GM18858 (cell line): ENCODE results near the gene HTT.
"Not testable (repeated sequence)": the region's sequence is repeated elsewhere in the genome, so short reads cannot be mapped to it uniquely, and the experiment has no call there.

ENCODE experiments used
- ATAC-seq: cut with Tn5 transposase; IDR thresholded peaks from one replicate; pipeline ENCODE4 v1.9.1; 2021; ENCODE audit not compliant: unreplicated experiment

HTT gene

DNA sequence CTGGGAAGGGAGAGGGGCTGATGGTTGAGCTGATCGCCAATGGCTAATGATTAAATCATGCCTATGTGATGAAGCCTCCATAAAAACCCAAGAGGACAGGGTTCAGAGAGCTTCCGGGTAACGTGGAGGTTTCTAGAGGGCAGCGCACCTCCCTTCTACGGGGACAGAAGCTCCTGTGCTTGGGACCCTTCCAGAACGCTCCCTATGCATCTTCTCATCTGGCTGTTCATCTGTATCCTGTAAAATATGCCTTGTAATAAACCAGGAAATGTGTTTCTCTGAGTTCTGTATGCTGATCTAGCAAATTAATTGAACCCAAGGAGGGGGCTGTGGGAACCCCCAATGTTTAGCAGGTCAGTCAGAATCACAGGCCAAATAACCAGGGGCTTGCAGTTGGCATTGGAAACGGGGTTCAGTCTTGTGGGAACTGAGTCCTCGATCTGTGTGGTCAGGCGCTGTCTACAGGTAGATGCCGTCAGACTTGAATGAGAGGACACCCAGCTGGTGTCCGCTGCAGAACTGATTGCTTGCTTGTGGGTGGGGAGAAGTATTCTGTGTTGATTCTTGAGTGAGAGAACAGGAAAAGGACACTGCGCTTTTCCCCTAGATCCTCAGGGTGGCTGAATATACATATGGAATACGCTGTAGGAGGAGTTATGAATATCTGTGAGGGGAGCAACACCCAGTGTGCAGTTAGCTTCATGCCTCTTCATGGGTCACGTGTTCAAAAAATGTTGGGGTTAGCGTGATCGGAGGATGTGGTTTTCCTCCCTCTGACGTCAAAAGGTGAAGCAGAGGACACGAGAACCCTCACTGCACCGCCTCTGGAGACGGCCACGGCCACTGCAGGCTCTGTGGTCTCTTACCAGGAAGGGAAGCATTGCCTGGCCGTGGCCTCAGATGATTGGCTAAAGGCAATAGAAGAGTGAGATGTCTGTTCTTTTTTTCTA is 29.3 kb upstream of the HTT start:
- ATAC-seq, result no peak

DNA sequence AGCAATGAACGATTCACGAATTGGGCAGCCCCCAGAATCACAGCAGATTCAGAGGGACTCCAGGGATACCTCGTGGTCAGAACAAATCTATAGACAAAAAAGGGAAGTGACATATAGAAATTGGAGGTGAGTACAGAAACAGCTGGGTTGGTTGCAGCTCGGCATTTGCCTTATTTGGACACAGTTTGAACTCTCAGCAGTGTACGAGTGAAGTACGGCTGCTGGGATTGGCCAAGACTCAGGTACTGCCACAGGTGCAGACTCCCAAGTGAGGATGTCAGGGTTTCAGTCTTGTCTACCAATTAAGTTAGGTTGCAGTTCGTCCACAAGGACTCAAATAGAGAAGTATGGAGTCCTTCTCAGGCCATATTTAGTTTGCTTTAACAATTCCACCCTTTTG is 28.3 kb upstream of the HTT start:
- no peak for ATAC-seq

DNA sequence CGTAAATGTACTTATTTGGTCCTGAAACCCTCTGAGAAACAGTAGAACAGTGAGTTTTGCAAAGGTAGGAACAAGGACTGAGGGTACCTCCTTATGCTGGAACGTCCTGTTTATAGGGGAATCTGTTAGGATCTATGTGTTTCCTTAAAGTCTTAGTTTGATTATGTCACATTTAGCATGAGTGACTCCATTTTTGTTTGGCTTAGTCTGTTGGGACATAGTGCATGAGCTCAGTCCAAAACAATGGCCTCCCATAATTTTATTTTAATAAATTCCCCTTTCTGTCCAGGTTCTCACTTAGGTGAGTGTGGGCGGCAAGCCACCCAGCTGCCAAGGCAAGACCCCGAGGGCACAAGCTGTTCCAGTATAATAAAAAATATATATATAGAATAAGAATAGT is 27.9 kb upstream of the HTT start:
- no peak for ATAC-seq

DNA sequence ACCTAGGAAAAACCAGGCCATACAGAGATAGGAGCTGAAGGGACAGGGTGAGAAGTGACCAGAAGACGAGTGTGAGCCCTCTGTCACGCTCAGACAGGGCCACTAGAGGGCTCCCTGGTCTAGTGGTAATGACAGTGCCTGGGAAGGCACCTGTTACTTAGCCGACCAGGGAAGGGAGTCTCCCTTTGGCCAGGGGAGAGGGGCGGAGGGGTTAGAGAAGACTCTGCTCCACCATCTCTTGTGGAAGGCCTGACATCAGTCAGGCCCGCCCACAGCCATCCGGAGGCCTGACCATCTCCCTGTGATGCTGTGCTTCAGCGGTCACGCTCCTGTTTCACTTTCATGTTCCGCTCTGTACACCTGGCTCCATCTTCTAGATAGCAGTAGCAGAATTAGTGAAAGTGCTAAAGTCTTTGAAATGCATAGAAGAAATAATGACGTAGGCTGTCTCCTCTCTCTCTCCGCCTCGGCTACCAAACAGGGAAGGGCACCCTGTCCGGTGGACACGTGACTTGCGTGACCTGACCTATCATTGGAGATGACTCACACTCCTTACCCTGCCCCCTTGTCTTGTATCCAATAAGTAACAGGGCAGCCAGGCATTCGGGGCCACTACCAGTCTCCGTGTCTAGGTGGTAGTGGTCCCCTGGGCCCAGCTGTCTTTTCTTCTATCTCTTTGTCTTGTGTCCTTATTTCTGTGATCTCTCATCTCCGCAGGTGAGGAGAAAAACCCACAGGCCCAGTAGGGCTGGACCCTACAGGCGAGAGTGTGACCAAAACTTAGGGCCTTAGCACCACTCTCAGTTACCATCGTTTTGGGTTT is 26.8 kb upstream of the HTT start:
- peak; percentile 83 for ATAC-seq

DNA sequence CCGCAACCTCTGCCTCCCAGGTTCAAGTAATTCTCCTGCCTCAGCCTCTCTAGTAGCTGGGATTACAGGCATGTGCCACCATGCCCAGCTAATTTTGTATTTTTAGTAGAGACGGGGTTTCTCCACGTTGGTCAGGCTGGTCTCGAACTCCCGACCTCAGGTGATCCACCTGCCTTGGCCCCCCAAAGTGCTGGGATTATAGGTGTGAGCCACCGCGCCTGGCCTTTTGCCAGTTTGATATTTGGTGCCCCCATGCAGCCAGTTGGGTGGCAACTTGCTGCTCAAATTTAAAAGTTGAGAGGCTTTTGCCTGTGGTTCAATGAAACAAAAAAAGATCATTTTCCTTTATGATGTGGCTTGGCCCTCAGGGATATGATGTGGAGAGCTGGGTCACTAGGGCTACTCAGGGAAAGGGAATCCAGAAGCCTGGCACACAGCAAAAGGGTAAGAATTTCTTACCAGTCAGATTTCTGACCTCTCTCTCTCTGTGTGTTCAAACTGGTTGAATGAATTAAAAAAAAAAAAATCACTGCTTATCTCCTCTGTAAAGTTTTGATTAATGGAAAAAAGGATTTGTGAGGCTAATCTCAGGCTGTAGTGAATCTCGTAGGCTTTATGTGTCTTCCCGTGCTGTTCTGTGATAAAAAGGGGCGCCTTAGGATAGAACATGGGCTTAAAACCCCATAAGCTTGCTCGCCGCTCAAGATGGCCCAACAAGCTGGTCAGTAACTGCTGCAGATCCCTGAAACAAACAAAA is 23.2 kb upstream of the HTT start:
- not testable (repeated sequence) for ATAC-seq

DNA sequence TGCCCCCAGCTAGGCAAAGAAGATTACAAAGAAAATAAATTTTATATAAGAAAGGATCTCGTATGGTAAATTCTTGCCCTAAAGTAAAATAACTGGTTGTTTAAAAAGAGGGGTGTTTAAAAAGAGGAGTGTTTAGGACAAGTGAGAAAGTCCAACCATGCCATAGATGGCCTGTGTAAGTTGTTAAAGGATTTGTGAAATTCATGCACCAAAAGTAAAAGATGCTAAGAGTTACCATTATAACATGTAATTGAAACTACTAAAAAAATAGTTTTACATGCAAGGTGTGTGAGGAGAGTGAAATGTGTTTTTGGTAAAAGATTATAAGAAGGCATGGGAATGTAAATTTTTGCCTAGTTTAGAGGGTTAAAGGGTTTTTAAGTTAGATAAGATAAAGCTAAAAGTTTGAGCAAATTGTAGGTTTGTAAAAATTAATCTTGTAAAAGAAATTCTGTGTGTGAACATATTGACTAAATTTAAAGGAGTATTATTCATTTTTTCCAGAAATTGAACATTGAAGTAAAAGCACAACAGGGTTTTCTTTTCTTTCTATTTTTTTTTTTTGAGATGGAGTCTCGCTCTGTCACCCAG is 20.2 kb upstream of the HTT start:
- no peak for ATAC-seq

DNA sequence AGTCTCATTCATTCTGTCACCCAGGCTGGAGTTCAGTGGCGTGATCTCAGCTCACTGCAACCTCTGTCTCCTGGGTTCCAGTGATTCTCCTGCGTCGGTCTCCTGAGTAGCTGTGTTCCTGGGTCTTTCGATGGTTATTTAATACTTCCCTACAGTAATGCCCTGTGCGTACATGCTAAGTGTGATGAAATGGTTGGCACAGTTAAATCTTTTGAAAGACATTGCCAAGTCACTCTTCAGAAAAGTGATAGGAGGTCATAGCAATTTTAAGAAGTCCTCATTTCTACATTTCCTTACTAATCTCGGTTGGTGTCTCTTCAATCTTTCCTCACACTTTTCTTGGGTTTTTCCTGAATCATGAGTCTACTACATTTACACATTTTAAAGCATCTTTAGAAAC is 14.5 kb upstream of the HTT start:
- no peak for ATAC-seq

DNA sequence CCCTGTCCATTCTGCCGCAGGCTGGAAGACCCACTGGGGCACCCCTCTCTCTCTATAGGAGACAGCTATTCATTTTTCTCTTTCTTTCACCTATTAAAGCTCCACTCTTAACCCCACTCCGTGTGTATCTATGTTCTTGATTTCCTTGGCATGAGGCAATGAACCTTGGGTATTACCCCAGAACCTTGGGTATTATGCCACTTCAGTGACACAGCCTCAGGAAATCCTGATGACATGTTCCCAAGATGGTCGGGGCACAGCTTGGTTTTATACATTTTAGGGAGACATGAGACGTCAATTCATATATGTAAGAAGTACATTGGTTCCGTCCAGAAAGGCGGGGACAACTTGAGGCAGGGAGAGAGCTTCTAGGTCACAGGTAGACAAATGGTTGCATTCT is 13.5 kb upstream of the HTT start:
- no peak for ATAC-seq

DNA sequence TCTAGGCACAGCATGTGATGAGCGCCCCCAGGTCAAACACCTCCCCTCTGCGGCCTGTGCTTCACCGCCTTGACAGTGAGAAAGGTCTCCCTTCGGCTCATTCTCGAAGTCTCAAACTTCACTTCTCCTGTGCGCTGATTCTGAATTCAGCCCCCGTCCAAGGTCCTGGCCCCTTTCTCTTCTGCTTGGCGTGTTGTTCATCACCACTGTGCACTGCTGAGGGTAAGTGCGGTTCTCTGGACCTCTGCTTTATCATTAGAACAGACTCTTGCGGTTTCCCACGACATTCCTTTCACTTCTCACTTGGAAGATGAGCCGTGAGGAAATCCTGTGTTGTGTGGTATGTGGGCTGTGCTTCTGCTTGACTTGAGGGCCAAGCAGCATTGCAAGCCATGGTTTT is 12.0 kb upstream of the HTT start:
- no peak for ATAC-seq

DNA sequence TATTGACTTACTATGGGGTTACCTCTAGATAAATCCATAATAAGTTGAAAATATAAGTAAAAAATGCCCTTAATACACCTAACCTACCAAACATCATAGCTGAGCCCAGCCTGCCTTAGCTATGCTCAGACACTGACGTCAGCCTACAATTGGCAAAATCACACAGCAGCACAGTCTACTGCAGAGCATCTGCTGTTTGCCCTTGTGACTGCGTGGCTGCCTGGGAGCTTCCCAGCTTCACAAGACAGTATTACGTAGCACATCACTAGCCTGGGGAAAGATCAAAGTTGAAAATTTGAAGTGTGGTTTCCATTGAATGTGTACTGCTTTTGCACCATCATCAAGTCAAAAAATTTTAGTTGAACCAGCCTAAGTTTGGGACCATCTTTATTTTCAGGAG is 8.9 kb upstream of the HTT start:
- ATAC-seq, result no peak

DNA sequence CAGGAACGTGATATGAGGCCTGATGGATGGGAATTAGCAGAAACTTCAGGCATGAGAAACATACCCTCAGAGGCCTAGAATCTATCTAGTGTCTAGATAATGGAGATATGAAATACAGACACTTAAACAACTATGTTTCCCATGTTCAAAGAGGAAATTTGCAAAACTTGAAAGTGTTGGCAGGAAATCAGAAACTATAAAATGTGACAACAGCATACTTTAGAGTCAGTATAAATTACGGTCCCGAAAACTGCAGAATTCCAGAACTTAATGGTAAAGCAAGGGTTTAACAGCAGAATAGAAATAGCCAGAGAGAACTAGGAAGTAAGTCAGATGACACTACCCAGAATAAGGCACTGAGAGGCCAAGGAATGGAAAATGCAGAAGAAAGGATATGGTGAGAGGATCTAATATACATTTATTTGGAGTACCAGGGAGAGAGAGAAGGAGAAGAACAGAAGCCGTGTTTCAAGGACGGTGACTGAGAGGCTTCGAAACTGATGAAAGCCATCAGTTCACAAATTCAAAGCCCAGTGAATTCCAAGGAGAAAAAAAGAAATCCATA is 7.6 kb upstream of the HTT start:
- ATAC-seq, result no peak

DNA sequence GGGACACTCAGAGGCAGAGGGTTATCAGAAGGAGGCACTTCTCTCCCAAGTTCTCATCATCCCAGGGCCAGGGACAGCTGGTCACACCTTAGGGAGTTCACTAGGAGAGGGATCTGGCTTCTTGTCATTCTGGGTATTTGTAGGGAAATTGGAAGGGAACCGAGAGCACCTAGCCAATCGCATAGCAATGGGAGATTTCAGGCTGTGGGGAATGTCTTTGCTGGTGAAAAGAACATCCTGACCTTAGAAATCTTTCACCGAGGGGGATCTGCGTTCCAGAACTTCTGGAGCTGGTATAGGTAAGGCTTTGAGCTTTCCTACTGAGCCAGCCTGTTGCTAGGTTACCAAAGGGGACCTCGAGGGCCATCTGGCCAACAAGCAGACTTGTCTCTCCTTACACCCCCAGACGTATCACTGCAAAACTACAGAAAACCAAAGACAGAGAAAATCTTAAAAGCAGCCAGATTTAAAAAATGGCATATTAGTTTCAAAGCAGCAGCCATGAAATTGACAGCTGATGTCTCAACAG is 6.9 kb upstream of the HTT start:
- ATAC-seq, result no peak

DNA sequence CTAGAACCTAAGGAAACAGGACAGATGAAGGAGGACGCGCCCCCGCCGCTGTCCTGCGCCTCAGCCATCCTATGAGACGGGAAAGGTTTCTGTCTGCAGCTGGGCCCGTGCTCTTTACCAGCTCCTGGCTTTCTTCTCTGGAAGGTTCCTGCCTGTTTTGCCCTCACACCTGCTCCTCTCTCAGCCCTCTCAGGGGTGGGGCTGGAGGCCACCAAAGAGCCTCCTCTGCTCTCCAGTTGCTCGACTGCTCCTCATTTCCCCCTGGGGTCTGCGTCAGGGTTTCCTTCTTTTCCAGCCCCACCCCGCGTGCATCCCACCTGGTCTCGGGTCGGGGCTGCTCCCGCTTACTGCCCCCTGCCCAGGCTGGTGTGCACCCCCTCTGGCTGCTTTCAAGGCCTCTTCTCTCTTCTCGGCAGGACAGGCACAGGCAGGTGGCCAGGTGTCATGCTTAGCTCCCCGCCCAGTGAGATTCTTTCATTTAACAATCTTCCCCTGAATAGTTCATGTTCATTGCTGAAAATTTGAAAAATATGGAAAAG is 4.8 kb upstream of the HTT start:
- ATAC-seq, result no peak

DNA sequence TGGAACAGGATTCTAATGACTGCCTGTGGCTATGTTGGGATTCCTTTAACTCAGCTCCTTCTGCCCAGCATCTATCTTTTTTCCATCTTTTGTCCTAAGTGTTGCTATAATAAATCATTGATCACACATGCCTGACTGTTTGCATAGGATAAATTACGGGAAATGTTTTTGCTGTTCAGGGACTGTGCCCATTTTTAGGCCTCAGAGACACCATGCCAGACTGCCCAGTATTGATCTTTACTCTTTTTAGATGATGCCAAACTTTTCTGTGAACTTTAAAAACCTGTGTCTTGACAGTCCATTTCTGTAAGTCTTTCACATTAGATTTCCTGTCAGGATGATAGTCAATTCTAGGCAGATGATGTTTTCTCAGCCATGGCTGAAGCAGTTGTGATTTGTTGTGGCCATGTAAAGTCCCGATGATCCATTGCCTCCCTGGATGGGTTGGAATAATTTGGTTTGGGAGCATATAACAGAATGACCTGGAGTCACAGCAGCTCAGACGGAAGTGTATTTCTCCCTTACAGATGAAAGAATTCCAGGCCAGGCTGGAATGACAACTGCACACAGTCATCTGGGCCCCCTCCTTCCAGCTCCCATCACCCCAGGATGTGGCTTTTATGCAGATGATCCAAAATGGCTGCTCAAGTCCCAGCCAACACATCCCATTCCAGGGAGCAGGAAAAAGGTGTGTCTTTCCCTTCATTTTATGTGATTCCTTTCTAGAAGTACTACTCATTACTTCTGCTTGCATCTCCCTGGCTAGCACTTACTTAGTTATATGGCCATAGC is 3.6 kb upstream of the HTT start:
- ATAC-seq, result no peak

DNA sequence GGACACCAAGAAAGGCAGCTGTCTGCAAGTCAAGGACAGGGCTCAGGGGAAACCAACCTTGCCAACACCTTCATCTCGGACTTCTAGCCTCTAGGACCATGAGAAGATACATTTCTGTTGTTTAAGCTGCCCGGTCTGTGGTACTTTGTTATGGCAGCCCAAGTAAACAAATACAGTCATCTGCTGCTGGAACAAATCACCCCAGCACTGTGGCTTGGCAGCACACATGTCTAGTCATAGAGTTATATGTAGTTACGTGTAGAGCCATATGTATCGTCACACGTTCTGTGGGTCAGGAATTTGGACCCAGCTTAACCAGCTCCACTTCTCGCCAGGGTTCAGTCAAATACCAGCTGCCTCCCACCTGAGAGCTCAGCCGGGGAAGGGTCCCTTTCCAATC is 2.7 kb upstream of the HTT start:
- ATAC-seq, result no peak

DNA sequence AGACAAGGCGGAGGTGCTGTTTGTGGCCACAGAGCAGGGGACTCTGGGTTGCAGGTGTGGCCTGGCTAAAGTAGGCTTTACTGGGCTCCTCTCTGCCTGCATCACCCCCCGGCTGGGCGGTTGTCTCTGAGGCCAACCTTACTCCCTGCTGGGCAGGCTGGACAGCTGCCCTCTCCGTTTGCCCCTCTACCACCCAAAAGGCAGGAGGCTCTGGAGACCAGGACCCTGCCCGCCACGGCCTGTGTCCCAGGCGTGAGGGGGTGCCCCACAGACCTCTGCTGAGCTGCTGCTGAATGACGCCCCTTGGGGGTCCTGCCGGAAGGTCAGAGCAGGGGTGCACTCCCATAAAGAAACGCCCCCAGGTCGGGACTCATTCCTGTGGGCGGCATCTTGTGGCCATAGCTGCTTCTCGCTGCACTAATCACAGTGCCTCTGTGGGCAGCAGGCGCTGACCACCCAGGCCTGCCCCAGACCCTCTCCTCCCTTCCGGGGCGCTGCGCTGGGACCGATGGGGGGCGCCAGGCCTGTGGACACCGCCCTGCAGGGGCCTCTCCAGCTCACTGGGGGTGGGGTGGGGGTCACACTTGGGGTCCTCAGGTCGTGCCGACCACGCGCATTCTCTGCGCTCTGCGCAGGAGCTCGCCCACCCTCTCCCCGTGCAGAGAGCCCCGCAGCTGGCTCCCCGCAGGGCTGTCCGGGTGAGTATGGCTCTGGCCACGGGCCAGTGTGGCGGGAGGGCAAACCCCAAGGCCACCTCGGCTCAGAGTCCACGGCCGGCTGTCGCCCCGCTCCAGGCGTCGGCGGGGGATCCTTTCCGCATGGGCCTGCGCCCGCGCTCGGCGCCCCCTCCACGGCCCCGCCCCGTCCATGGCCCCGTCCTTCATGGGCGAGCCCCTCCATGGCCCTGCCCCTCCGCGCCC is 1.1 kb upstream of the HTT start:
- no peak for ATAC-seq

DNA sequence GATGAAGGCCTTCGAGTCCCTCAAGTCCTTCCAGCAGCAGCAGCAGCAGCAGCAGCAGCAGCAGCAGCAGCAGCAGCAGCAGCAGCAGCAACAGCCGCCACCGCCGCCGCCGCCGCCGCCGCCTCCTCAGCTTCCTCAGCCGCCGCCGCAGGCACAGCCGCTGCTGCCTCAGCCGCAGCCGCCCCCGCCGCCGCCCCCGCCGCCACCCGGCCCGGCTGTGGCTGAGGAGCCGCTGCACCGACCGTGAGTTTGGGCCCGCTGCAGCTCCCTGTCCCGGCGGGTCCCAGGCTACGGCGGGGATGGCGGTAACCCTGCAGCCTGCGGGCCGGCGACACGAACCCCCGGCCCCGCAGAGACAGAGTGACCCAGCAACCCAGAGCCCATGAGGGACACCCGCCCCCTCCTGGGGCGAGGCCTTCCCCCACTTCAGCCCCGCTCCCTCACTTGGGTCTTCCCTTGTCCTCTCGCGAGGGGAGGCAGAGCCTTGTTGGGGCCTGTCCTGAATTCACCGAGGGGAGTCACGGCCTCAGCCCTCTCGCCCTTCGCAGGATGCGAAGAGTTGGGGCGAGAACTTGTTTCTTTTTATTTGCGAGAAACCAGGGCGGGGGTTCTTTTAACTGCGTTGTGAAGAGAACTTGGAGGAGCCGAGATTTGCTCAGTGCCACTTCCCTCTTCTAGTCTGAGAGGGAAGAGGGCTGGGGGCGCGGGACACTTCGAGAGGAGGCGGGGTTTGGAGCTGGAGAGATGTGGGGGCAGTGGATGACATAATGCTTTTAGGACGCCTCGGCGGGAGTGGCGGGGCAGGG is 568 bp downstream of the HTT start:
- ATAC-seq, result no peak

DNA sequence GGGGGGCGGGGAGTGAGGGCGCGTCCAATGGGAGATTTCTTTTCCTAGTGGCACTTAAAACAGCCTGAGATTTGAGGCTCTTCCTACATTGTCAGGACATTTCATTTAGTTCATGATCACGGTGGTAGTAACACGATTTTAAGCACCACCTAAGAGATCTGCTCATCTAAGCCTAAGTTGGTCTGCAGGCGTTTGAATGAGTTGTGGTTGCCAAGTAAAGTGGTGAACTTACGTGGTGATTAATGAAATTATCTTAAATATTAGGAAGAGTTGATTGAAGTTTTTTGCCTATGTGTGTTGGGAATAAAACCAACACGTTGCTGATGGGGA is 1.1 kb downstream of the HTT start:
- no peak for ATAC-seq
